Thyroid gland (tissue), 4 donors: Measurements from ENCODE around the gene BRSK2. TPM values are rescaled to one million over a fixed set of nuclear protein-coding genes. Genes with fewer than 3 reads are reported as not detected.

Experiments
- DNase-seq, 2 donors: peaks; one replicate each; pipeline ENCODE4 v3.0.0-alpha.2; 2019
- H3K27ac ChIP-seq, 3 donors: fragments of 200-600 bp; sonication (generic); 1 replicate in 2 of 3; 2 replicates in 1 of 3; pipeline ENCODE4 v1.5.1; 2016 to 2019; ENCODE audit warnings: mild to moderate bottlenecking in 1 of 3, moderate library complexity in 1 of 3
- H3K27me3 ChIP-seq: fragments of 200-600 bp; sonication (generic); one replicate; pipeline ENCODE4 v1.5.1; 2019
- H3K36me3 ChIP-seq, 2 donors: fragments of 200-600 bp; sonication (generic); one replicate each; pipeline ENCODE4 v1.5.1; 2016 to 2019
- H3K4me1 ChIP-seq, 2 donors: fragments of 200-600 bp; sonication (generic); one replicate each; pipeline ENCODE4 v1.5.1; 2017 to 2019
- H3K4me3 ChIP-seq, 3 donors: fragments of 200-600 bp; sonication (generic); replicated peaks in 1 of 3; 1 replicate in 2 of 3; 2 replicates in 1 of 3; pipeline ENCODE4 v1.5.1; 2016; ENCODE audit warnings: mild to moderate bottlenecking in 1 of 3
- H3K9me3 ChIP-seq: fragments of 200-600 bp; sonication (generic); one replicate; pipeline ENCODE4 v1.5.1; 2017
- POLR2A ChIP-seq, 2 donors: fragments of 450-650 bp; IDR thresholded peaks; one replicate each; pipeline ENCODE4 v1.6.1; 2017; ENCODE audit warnings: antibody characterized with exemption in 2 of 2, mild to moderate bottlenecking in 2 of 2, moderate library complexity in 1 of 2
- WGBS, 2 donors: methylation state at CpG; one replicate each; pipeline ENCODE4 v1.1.5; 2017; 5-methylcytosine and 5-hydroxymethylcytosine counted together
- intact Hi-C: fragments of 100-400 bp; cut with DNase I; formaldehyde crosslinking; loops from one replicate; pipeline ENCODE4 v1.15.1; 2023
- total RNA-seq, 4 donors: library from RNA; depleted of rRNA; stranded (reverse); fragments of >200 nt; gene quantifications; one replicate each; pipeline ENCODE4 v1.2.3, GENCODE V29; 2016
- TF ChIP-seq, protein P1 (sequence below), 6 experiments: fragments of 200-600 bp in 3 of 6; fragments of 450-650 bp in 3 of 6; sonication (generic) in 3 of 6; IDR thresholded peaks; one replicate each; pipeline ENCODE4 v1.5.1; 2016 to 2019; ENCODE audit warnings: antibody characterized with exemption in 6 of 6, mild to moderate bottlenecking in 2 of 6, inconsistent platforms in 1 of 6, moderate library complexity in 1 of 6

BRSK2 gene
- total RNA-seq, 4 donors from 2014 or later, result 0.34 to 2.2 (median 0.81) TPM

DNA sequence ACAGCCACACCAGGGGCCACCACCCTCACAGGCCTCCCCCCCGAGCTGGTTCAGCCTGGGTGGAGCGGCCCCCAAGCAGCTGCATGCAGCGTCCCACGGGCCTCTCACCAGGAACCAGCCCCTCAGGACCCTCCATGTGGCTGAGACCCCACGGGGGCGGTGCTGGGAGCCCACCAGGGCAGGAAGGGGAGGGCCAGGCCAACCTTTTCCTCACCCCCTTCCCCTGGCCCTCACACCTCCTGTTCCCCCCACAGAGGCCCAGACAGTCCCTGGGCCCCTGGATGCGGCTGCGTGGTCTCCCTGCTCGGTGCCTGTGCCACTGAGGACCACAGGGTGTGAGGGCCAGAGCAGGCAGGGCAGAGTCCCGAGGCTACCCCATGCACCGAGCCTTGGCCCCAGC, 50.3 kb downstream of the BRSK2 start:
- WGBS, 2 donors, result 90% methylated on average over 2 to 5 of the region's 11 CpGs
- intact Hi-C loops, result no loop called here

DNA sequence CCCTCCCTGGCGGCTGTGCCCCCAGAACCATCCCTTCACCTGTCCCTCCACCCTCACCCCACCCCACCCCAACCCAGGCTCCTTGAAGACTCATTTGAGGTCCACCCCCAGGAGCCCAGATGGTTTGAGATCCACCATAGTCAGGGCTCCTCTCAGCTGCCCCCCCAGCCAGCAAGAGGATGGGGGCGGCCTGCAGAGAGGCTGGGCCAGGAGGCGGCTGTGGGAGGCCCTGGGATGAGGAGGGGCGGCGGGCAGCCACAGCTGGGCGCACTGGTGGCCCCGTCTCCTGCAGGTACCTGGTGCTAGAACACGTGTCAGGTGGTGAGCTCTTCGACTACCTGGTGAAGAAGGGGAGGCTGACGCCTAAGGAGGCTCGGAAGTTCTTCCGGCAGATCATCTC, 50.8 kb downstream of the BRSK2 start:
- H3K9me3 ChIP-seq, result no peaks in the 10 kb centered on the region
- no peak for DNase-seq
- no peak overlapping the region for H3K4me3 ChIP-seq
- H3K27ac ChIP-seq, result no peak overlapping the region
- intact Hi-C loops, result no loop called here
- no peaks in the 10 kb centered on the region for H3K27me3 ChIP-seq
- WGBS, 2 donors, result 91 to 100% methylated on average over 1 to 10 of the region's 12 CpGs
- H3K36me3 ChIP-seq, result no peaks in the 10 kb centered on the region
- peaks cover 0 to 19% of the 10 kb centered on the region in 2 donors for H3K4me1 ChIP-seq
- TF ChIP-seq POLR2A (IDR thresholded peaks at IDR 0.05), result no peak
- TF ChIP-seq, protein P1, sequence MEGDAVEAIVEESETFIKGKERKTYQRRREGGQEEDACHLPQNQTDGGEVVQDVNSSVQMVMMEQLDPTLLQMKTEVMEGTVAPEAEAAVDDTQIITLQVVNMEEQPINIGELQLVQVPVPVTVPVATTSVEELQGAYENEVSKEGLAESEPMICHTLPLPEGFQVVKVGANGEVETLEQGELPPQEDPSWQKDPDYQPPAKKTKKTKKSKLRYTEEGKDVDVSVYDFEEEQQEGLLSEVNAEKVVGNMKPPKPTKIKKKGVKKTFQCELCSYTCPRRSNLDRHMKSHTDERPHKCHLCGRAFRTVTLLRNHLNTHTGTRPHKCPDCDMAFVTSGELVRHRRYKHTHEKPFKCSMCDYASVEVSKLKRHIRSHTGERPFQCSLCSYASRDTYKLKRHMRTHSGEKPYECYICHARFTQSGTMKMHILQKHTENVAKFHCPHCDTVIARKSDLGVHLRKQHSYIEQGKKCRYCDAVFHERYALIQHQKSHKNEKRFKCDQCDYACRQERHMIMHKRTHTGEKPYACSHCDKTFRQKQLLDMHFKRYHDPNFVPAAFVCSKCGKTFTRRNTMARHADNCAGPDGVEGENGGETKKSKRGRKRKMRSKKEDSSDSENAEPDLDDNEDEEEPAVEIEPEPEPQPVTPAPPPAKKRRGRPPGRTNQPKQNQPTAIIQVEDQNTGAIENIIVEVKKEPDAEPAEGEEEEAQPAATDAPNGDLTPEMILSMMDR (IDR thresholded peaks at IDR 0.05), result no peak

More for the DNA sequence above, 50.3 kb downstream of the BRSK2 start:
- no peak overlapping the region for H3K4me3 ChIP-seq
- H3K27me3 ChIP-seq, result no peaks in the 10 kb centered on the region
- peaks cover 0 to 19% of the 10 kb centered on the region in 2 donors for H3K4me1 ChIP-seq
- no peaks in the 10 kb centered on the region for H3K36me3 ChIP-seq
- H3K9me3 ChIP-seq, result no peaks in the 10 kb centered on the region
- DNase-seq, result no peak
- TF ChIP-seq, protein P1 (IDR thresholded peaks at IDR 0.05), result no peak
- no peak for TF ChIP-seq POLR2A (IDR thresholded peaks at IDR 0.05)
- H3K27ac ChIP-seq, result no peak overlapping the region

DNA sequence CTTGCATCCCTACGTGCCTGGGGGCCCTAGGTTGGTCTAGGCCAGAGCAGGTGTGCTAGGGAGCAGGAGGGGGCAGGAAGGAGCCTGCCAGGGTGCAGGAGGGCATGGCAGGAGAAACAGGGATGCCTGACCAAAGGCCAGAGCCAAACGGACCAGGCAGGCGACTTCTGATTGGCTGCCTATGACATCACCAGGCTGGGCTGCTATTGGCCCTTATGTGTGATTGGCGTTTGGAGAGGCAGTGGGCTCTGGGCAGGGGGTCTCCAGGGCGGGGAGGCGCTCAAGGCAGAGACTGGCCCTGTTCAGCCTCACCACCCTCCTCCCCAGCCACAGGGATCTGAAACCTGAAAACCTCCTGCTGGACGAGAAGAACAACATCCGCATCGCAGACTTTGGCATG, 52.4 kb downstream of the BRSK2 start:
- Histone ChIP-seq H3K36me3 (no peaks in the 10 kb centered on the region), H3K27ac (no peak overlapping the region), H3K9me3 (no peaks in the 10 kb centered on the region), H3K4me1 (peaks cover 0 to 12% of the 10 kb centered on the region in 2 donors), H3K4me3 (no peak overlapping the region), H3K27me3 (no peaks in the 10 kb centered on the region)
- intact Hi-C loops, result no loop called here
- DNase-seq, result no peak
- TF ChIP-seq, protein P1 (IDR thresholded peaks at IDR 0.05), result no peak
- TF ChIP-seq POLR2A (IDR thresholded peaks at IDR 0.05), result no peak
- WGBS, 2 donors, result 42 to 49% methylated on average over 9 of the region's 9 CpGs

DNA sequence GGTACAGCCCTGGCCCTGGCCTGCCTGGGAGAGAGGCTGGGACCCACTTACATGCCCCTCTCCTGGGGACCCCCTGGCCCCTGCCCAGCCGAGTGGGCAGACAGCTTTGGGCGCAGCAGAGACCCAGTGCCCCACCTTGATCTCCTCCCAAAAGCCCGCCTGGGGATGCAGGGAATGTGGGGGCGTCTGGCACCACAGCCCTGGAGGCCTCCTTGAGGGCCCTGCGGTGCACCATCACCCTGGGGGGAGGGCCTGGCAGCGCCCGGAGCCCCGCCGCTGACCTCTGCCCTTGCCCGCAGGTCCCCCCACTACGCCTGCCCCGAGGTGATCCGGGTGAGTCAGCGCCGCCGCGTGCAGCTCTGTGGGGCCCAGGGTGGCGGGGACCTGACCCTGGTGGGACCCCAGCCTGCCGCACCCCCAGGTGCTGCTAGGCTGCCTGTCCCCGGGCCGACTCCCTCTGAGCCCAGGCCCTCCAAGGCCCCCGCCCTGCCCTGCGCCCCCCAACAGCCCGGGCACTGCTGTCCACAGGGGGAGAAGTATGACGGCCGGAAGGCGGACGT, 53.2 kb downstream of the BRSK2 start:
- Histone ChIP-seq H3K4me1 (peaks cover 0 to 12% of the 10 kb centered on the region in 2 donors), H3K4me3 (no peak overlapping the region), H3K27me3 (no peaks in the 10 kb centered on the region), H3K27ac (no peak overlapping the region), H3K36me3 (no peaks in the 10 kb centered on the region), H3K9me3 (no peaks in the 10 kb centered on the region)
- WGBS, 2 donors, result 95% methylated on average over 7 of the region's 28 CpGs; no CpG with 5 or more reads in 1 of the 2 donors
- intact Hi-C loops, result no loop called here
- TF ChIP-seq POLR2A (IDR thresholded peaks at IDR 0.05), result no peak
- TF ChIP-seq, protein P1 (IDR thresholded peaks at IDR 0.05), result no peak
- no peak for DNase-seq

DNA sequence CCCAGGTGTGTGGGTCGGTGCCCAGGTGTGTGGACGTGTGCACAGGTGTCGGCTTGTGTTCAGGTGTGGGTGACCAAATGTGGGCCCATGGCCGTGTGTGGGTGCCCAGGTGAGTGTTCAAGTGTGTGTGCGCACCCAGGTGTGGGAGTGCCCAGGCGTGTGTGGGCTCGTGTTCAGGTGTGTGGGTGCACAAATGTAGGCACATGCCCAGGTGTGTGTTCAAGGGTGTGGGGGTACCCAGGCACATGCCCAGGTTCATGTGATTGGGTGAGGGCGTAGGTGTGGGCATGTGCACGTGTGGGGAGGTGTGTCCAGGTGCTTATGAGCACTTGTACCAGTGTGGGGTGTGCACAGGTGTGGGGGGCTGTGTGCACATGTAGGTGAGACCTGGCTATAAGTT, 54.0 kb downstream of the BRSK2 start:
- Histone ChIP-seq H3K4me3 (no peak overlapping the region), H3K9me3 (no peaks in the 10 kb centered on the region), H3K4me1 (peaks cover 0 to 5% of the 10 kb centered on the region in 2 donors), H3K27me3 (no peaks in the 10 kb centered on the region), H3K27ac (no peak overlapping the region), H3K36me3 (no peaks in the 10 kb centered on the region)
- 72 to 77% methylated on average over 5 to 8 of the region's 9 CpGs for WGBS, 2 donors
- no peak for DNase-seq
- no peak for TF ChIP-seq POLR2A (IDR thresholded peaks at IDR 0.05)
- TF ChIP-seq, protein P1 (IDR thresholded peaks at IDR 0.05), result no peak
- intact Hi-C loops, result no loop called here
